ENCODE results near the gene PRPF6. TPM values are rescaled to one million over a fixed set of nuclear protein-coding genes. Genes with fewer than 3 reads are reported as not detected.
"Not testable (repeated sequence)": the region's sequence is repeated elsewhere in the genome, so short reads cannot be mapped to it uniquely, and the experiment has no call there.

Gene PRPF6
- total RNA-seq, 1 experiment from 2014 or later, result 88.4 TPM

DNA sequence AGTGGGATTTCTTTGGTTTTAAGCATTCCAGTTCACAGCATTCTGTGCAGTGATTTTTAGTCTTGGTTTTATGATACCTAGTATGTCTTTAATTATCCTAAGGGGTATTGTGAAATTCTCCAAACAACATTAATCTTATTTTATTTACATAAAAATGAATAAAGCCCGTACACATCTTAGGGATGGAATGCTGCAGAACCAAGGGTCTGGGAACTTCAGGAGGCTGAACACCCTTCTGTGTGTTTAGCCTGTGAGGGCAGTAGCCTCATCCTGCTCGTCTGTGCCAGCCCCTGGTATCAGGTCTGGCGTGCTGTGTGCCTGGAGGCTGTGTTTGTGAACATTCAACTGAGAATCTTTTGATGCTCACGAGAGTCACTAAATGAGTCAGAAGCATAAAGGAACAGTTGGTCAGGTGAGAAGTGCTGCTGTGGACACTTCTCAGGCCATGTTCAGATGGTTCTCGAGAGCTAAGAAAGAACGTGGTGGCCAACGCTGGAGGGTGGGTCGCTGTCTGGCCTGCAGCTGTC is 29.8 kb downstream of the PRPF6 start:
- Histone ChIP-seq H3K27me3 (ENCODE audit: control insufficient read depth, insufficient read depth, low read length) (no peaks in the 10 kb centered on the region), H3K9me3 (ENCODE audit: control insufficient read depth, insufficient read depth, low read depth, low read length) (no peaks in the 10 kb centered on the region), H3K4me3 (ENCODE audit: low read depth in 2 of 2, low read length in 2 of 2) (no peak overlapping the region), H3K27ac (ENCODE audit: low read length) (no peak overlapping the region), H3K4me1 (ENCODE audit: control insufficient read depth, insufficient read depth, low read length) (no peaks in the 10 kb centered on the region), H3K36me3 (ENCODE audit: control insufficient read depth, insufficient read depth, low read length) (peaks cover 20% of the 10 kb centered on the region)
- DNase-seq (ENCODE audit: low read depth, low spot score), result no peak
- no TSS peak for BruUV-seq (replicated peaks)
- intact Hi-C loops (cut with micrococcal nuclease; ENCODE audit: unreplicated experiment), result no loop called here
- POLR2A ChIA-PET, result no interaction called here
- TF ChIP-seq TCF7L2 (IDR thresholded peaks at IDR 0.05; ENCODE audit: low read depth, low read length) (no peak), SIN3A (IDR thresholded peaks at IDR 0.05; ENCODE audit: borderline replicate concordance, insufficient read depth, low read depth, low read length) (no peak), POLR2AphosphoS5 (IDR thresholded peaks at IDR 0.05; ENCODE audit: low read depth, low read length) (no peak), REST (IDR thresholded peaks at IDR 0.05; ENCODE audit: insufficient read depth in 1 of 2, low read depth in 2 of 2, low read length in 1 of 2) (no peak)
- TF ChIP-seq, protein P1, sequence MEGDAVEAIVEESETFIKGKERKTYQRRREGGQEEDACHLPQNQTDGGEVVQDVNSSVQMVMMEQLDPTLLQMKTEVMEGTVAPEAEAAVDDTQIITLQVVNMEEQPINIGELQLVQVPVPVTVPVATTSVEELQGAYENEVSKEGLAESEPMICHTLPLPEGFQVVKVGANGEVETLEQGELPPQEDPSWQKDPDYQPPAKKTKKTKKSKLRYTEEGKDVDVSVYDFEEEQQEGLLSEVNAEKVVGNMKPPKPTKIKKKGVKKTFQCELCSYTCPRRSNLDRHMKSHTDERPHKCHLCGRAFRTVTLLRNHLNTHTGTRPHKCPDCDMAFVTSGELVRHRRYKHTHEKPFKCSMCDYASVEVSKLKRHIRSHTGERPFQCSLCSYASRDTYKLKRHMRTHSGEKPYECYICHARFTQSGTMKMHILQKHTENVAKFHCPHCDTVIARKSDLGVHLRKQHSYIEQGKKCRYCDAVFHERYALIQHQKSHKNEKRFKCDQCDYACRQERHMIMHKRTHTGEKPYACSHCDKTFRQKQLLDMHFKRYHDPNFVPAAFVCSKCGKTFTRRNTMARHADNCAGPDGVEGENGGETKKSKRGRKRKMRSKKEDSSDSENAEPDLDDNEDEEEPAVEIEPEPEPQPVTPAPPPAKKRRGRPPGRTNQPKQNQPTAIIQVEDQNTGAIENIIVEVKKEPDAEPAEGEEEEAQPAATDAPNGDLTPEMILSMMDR (IDR thresholded peaks at IDR 0.05), result no peak
- ATAC-seq, result no peak
- CTCF ChIA-PET, result no interaction called here
- in situ Hi-C loops (cut with HindIII; ENCODE audit: low pct_unique_long_range_greater_than_20kb, low sequenced_read_pairs), result no loop called here

GRCh38 chr20:64011366-64011779 is 30.4 kb downstream of the PRPF6 start:
- DNase-seq (ENCODE audit: low read depth, low spot score) (no peak), ATAC-seq (no peak)
- Histone ChIP-seq H3K27ac (ENCODE audit: low read length) (no peak overlapping the region), H3K27me3 (ENCODE audit: control insufficient read depth, insufficient read depth, low read length) (no peaks in the 10 kb centered on the region), H3K4me1 (ENCODE audit: control insufficient read depth, insufficient read depth, low read length) (no peaks in the 10 kb centered on the region), H3K9me3 (ENCODE audit: control insufficient read depth, insufficient read depth, low read depth, low read length) (no peaks in the 10 kb centered on the region), H3K4me3 (ENCODE audit: low read depth in 2 of 2, low read length in 2 of 2) (no peak overlapping the region), H3K36me3 (ENCODE audit: control insufficient read depth, insufficient read depth, low read length) (peaks cover 20% of the 10 kb centered on the region)
- in situ Hi-C loops (cut with HindIII; ENCODE audit: low pct_unique_long_range_greater_than_20kb, low sequenced_read_pairs) (no loop called here), intact Hi-C loops (cut with micrococcal nuclease; ENCODE audit: unreplicated experiment) (no loop called here)
- ChIA-PET CTCF (no interaction called here), POLR2A (no interaction called here)
- no TSS peak for BruUV-seq (replicated peaks)
- TF ChIP-seq TCF7L2 (IDR thresholded peaks at IDR 0.05; ENCODE audit: low read depth, low read length) (no peak), REST (IDR thresholded peaks at IDR 0.05; ENCODE audit: insufficient read depth in 1 of 2, low read depth in 2 of 2, low read length in 1 of 2) (0 out of 4 replicates have a peak, but pooled peaks of 1 of the 2 experiments have one; percentile 14)

- H3K27ac ChIP-seq (ENCODE audit: low read length); intact Hi-C loops (cut with micrococcal nuclease; ENCODE audit: unreplicated experiment); BruUV-seq (replicated peaks); DNase-seq (ENCODE audit: low read depth, low spot score); H3K9me3 ChIP-seq (ENCODE audit: control insufficient read depth, insufficient read depth, low read depth, low read length); ATAC-seq; H3K4me3 ChIP-seq (ENCODE audit: low read depth in 2 of 2, low read length in 2 of 2); POLR2A ChIA-PET; H3K27me3 ChIP-seq (ENCODE audit: control insufficient read depth, insufficient read depth, low read length); CTCF ChIA-PET; H3K4me1 ChIP-seq (ENCODE audit: control insufficient read depth, insufficient read depth, low read length); in situ Hi-C loops (cut with HindIII; ENCODE audit: low pct_unique_long_range_greater_than_20kb, low sequenced_read_pairs): not testable (repeated sequence)
- H3K36me3 ChIP-seq (ENCODE audit: control insufficient read depth, insufficient read depth, low read length), result peaks cover 20% of the 10 kb centered on the region
Measured at GRCh38 chr20:64012385-64013154, 31.6 kb downstream of the PRPF6 start.
